ENCODE data around the gene TEKT2.

TEKT2 gene

DNA sequence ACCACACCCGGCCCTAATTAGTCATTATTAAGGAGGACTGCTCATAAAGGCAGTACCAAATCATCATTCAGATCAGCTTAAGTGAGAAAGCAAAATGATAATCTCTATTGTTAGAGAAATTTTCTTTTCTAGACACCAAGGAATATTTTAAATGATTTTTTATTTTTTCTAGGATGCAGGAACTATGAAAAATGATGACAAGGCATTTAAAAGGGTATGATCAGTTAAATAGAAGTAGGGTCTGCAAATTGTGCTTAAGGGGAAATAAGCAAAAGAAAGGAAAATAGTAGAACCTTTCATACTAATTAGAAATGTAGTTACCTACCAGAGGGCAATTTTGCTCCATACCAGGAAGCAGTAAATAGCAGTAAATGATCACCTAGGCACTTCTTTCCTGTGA is 21.6 kb upstream of the TEKT2 start:
- no peak for TF ChIP-seq CTCF (IDR thresholded peaks at IDR 0.05; ENCODE audit: extremely low read depth, missing control alignments)
- DNase-seq (ENCODE audit: low spot score), result no peak

- no peak for TF ChIP-seq CTCF (IDR thresholded peaks at IDR 0.05; ENCODE audit: extremely low read depth, missing control alignments)
- DNase-seq (ENCODE audit: low spot score), result no peak
These were observed 16.0 kb upstream of the TEKT2 start for GRCh38 chr1:36067871-36068270.

- DNase-seq (ENCODE audit: low spot score), result no peak
- no peak for TF ChIP-seq CTCF (IDR thresholded peaks at IDR 0.05; ENCODE audit: extremely low read depth, missing control alignments)
These were observed 15.0 kb upstream of the TEKT2 start for GRCh38 chr1:36068866-36069265.

DNA sequence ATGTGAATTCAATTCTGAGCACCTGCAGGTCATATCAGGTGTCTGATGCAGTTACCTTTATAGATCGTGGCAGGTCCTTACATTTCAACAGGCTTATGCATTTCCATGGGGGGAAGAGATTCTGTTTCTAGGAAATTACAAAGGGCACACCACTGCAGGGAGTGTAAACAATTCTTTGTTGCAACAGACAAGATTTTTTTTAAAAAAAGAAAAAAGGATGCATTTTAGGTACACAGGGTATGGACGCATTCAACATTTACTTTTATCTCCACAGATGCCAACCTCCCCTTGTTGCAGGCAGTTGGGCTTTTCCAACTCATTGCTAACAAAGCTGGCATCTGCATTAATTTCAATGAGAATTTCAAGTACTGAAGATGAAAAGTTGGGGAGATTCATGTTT is 13.5 kb upstream of the TEKT2 start:
- DNase-seq (ENCODE audit: low spot score), result no peak
- TF ChIP-seq CTCF (IDR thresholded peaks at IDR 0.05; ENCODE audit: extremely low read depth, missing control alignments), result no peak

GRCh38 chr1:36076979-36077573 is 6.8 kb upstream of the TEKT2 start:
- no peak for DNase-seq (ENCODE audit: low spot score)
- TF ChIP-seq CTCF (IDR thresholded peaks at IDR 0.05; ENCODE audit: extremely low read depth, missing control alignments), result no peak

DNA sequence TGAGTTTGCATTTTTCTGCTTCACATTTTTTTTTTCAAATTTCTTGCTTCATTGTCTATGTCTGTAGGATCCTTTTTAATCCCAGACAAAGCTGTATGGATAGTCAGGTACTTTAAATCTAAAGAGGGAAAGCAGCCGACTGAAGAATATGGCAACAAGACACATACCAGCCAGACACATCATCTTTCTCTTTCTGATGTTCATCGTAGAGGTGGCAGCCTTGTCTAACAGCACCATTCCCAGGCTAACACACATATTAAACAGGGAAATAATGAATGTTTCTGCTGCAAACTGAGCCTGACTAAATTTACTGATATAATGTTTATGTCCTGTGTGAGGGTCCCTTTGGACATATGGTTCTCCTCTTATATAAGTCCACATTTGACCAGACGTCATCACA is 3.7 kb upstream of the TEKT2 start:
- DNase-seq (ENCODE audit: low spot score), result no peak
- no peak for TF ChIP-seq CTCF (IDR thresholded peaks at IDR 0.05; ENCODE audit: extremely low read depth, missing control alignments)

DNA sequence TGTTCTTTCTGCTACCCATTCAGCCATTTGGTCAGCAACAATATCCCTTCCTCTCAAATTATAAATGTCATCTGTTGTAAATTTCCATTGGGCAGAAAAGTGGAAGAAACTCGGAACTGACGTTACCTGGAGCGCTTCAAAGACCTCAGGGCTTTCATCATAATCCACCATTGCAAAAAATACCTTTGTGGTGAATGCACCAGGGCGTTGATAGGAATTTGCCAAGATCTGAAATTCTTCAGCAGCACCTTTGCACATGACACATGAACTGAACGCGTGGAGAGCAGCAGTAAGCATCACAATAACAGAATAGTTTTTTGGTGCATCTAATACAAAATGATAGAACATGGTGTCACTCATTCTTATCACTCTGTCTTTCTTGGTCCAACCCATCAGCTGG is 3.1 kb upstream of the TEKT2 start:
- DNase-seq (ENCODE audit: low spot score), result no peak
- no peak for TF ChIP-seq CTCF (IDR thresholded peaks at IDR 0.05; ENCODE audit: extremely low read depth, missing control alignments)
